ENCODE data around the gene FGD1. TPM values are rescaled to one million over a fixed set of nuclear protein-coding genes. Genes with fewer than 3 reads are reported as not detected.

Gene FGD1
- total and polyA plus RNA-seq, 2 of the 4 experiments (the other 2 are of a cell fraction), result 2.0 to 12.3 TPM

GRCh38 chrX:54494989-54495813 lies 833 bp downstream of the FGD1 start:
- Histone ChIP-seq H4K91ac (ENCODE audit: insufficient read depth, low read depth, low read length) (peak overlapping the region; percentile 77), H3K36me3 (ENCODE audit: control insufficient read depth, insufficient read depth, low read length) (no peaks in the 10 kb centered on the region), H3K23ac (ENCODE audit: low read depth, low read length) (peak overlapping the region; percentile 11; the same call in 1 of the 2 replicates), H2AFZ (replicated peaks; ENCODE audit: low read length, poor library complexity) (peak overlapping the region; percentile 86), H3K18ac (ENCODE audit: low read depth, low read length) (peak overlapping the region; percentile 66), H4K8ac (ENCODE audit: low read depth in 2 of 2, low read length in 2 of 2) (peak overlapping the region; percentile 24 to 83; a peak in 3 of 4 replicates), H3K27me3 (ENCODE audit: control insufficient read depth, insufficient read depth, low read length) (no peaks in the 10 kb centered on the region), H3K4me2 (ENCODE audit: low read depth, low read length) (peak overlapping the region; percentile 99), H4K20me1 (ENCODE audit: insufficient read depth, low read length) (no peaks in the 10 kb centered on the region), H3K9me3 (ENCODE audit: control insufficient read depth, insufficient read depth, low read length) (no peaks in the 10 kb centered on the region), H2BK15ac (ENCODE audit: low read depth, low read length) (no peak overlapping the region), H2AK5ac (ENCODE audit: low read depth, low read length) (peak overlapping the region; percentile 10; the same call in 1 of the 2 replicates), H2BK20ac (ENCODE audit: low read depth, low read length) (no peak overlapping the region), H3K14ac (replicated peaks; ENCODE audit: low read depth, low read length) (peak overlapping the region; percentile 43), H2BK120ac (ENCODE audit: low read depth, low read length) (0 out of 2 replicates have a peak overlapping the region, but pooled peaks have one; percentile 59), H3K56ac (ENCODE audit: extremely low read depth, insufficient read depth, low read length) (peak overlapping the region; percentile 38; the same call in 1 of the 2 replicates), H2BK5ac (ENCODE audit: low read depth, low read length, poor library complexity, severe bottlenecking) (peak overlapping the region; percentile 72), H3K79me1 (ENCODE audit: low read depth in 1 of 2, low read length in 2 of 2) (peaks cover 9 to 31% of the 10 kb centered on the region in 2 experiments), H3K9ac (ENCODE audit: low read depth, low read length) (peak overlapping the region; percentile 79), H3K9me1 (ENCODE audit: insufficient read depth, low read length) (no peaks in the 10 kb centered on the region; the same call in 1 of the 2 replicates), H3K27ac (ENCODE audit: insufficient read depth, low read length) (peak overlapping the region; percentile 90), H2AK9ac (replicated peaks; ENCODE audit: low read depth, low read length, poor library complexity) (peak overlapping the region; percentile 71), H3K4me3 (ENCODE audit: insufficient read depth, low read depth, low read length) (peak overlapping the region; percentile 95), H3K4ac (ENCODE audit: low read depth, low read length) (peak overlapping the region; percentile 90), H4K5ac (ENCODE audit: low read depth, low read length) (peak overlapping the region; percentile 75), H3K4me1 (ENCODE audit: control insufficient read depth, insufficient read depth, low read length) (peaks cover 7% of the 10 kb centered on the region)
- intact Hi-C loops (cut with micrococcal nuclease) (loop anchor here (2.0 kb wide), 1 partner anchor 40 kb away; no protein-coding TSS in a partner anchor), dilution Hi-C loops (cut with HindIII; ENCODE audit: low sequenced_read_pairs, unreplicated experiment) (no loop called here), in situ Hi-C loops (cut with MboI; ENCODE audit: low sequenced_read_pairs) (no loop called here)
- POLR2A ChIA-PET (ENCODE audit: unreplicated experiment), result no interaction called here
- TF ChIP-seq CHD1 (IDR thresholded peaks at IDR 0.05; ENCODE audit: low read depth, low read length) (no peak), ELK1 (IDR thresholded peaks at IDR 0.05; ENCODE audit: borderline replicate concordance, low read depth, low read length) (no peak), SMC3 (IDR thresholded peaks at IDR 0.05; ENCODE audit: low read depth, low read length) (no peak), BHLHE40 (IDR thresholded peaks at IDR 0.05; ENCODE audit: low read depth, low read length) (no peak), CEBPB (IDR thresholded peaks at IDR 0.05; ENCODE audit: low read depth, low read length) (no peak), MXI1 (IDR thresholded peaks at IDR 0.05; ENCODE audit: borderline replicate concordance, low read depth, low read length) (no peak), FOS (IDR thresholded peaks at IDR 0.05; ENCODE audit: low read depth, low read length) (no peak)
- TF ChIP-seq, protein P1, sequence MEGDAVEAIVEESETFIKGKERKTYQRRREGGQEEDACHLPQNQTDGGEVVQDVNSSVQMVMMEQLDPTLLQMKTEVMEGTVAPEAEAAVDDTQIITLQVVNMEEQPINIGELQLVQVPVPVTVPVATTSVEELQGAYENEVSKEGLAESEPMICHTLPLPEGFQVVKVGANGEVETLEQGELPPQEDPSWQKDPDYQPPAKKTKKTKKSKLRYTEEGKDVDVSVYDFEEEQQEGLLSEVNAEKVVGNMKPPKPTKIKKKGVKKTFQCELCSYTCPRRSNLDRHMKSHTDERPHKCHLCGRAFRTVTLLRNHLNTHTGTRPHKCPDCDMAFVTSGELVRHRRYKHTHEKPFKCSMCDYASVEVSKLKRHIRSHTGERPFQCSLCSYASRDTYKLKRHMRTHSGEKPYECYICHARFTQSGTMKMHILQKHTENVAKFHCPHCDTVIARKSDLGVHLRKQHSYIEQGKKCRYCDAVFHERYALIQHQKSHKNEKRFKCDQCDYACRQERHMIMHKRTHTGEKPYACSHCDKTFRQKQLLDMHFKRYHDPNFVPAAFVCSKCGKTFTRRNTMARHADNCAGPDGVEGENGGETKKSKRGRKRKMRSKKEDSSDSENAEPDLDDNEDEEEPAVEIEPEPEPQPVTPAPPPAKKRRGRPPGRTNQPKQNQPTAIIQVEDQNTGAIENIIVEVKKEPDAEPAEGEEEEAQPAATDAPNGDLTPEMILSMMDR (conservative IDR thresholded peaks at IDR 0.05; ENCODE audit: low read depth, low read length), result no peak
- no TSS peak for BruUV-seq (replicated peaks)
- ATAC-seq (ENCODE audit: low read depth) (peak; percentile 31), DNase-seq (peak; percentile 18)
- CTCF ChIA-PET, result no interaction called here
- 30% methylated on average over 45 of the region's 86 CpGs; no CpG with 5 or more reads in 1 of the 2 experiments for WGBS, 2 experiments (ENCODE audit: extremely low coverage in 2 of 2, insufficient read length in 1 of 2)
